Loucy (cell line): ENCODE measurements around the gene OTOP3.

Experiments used
- H2AFZ ChIP-seq: fragments of 200-600 bp; sonication (generic); 2 replicates; pipeline ENCODE4 v1.6.0; 2016; ENCODE audit warnings: antibody characterized with exemption, mild to moderate bottlenecking, low read length, moderate library complexity
- H3F3A ChIP-seq: fragments of 200-600 bp; 2 replicates; pipeline ENCODE4 v1.6.0; 2016; ENCODE audit warnings: antibody characterized with exemption, low read depth, mild to moderate bottlenecking
- H3K27me3 ChIP-seq: fragments of 200-600 bp; sonication (generic); 2 replicates; pipeline ENCODE4 v1.6.1; 2014; ENCODE audit warnings: low read length, mild to moderate bottlenecking; ENCODE audit not compliant: insufficient read depth, poor library complexity, severe bottlenecking
- H3K36me3 ChIP-seq: fragments of 200-600 bp; sonication (generic); 2 replicates; pipeline ENCODE4 v1.6.1; 2016; ENCODE audit warnings: low read length; ENCODE audit not compliant: insufficient read depth
- H3K4me1 ChIP-seq: fragments of 200-600 bp; sonication (generic); 2 replicates; pipeline ENCODE4 v1.5.1; 2014; ENCODE audit warnings: low read length, mild to moderate bottlenecking; ENCODE audit not compliant: insufficient read depth, poor library complexity, severe bottlenecking
- H3K4me2 ChIP-seq: fragments of 200-600 bp; sonication (generic); 2 replicates; pipeline ENCODE4 v1.6.0; 2014; ENCODE audit warnings: antibody characterized with exemption, low read length, low read depth, mild to moderate bottlenecking; ENCODE audit not compliant: poor library complexity, severe bottlenecking
- H3K4me3 ChIP-seq: fragments of 200-600 bp; sonication (generic); 2 replicates; pipeline ENCODE4 v1.5.1; 2014; ENCODE audit warnings: low read length, mild to moderate bottlenecking, mixed read lengths; ENCODE audit not compliant: poor library complexity, severe bottlenecking
- H3K79me2 ChIP-seq: fragments of 200-600 bp; sonication (generic); 2 replicates; pipeline ENCODE4 v1.6.1; 2014; ENCODE audit warnings: low read length; ENCODE audit not compliant: insufficient read depth
- H3K9ac ChIP-seq: fragments of 200-600 bp; sonication (generic); 2 replicates; pipeline ENCODE4 v1.6.0; 2014; ENCODE audit warnings: mild to moderate bottlenecking, low read depth, low read length, moderate library complexity; ENCODE audit not compliant: poor library complexity, severe bottlenecking
- H3K9me2 ChIP-seq: fragments of 200-600 bp; sonication (generic); replicated peaks from 2 replicates; pipeline ENCODE4 v1.6.1; 2016; ENCODE audit warnings: low read depth, low read length, mixed read lengths
- H3K9me3 ChIP-seq: fragments of 200-600 bp; sonication (generic); 2 replicates; pipeline ENCODE4 v1.6.1; 2014; ENCODE audit warnings: mild to moderate bottlenecking, antibody characterized with exemption, low read length, low read depth; ENCODE audit not compliant: insufficient read depth
- H4K20me1 ChIP-seq: fragments of 200-600 bp; sonication (generic); 2 replicates; pipeline ENCODE4 v1.6.0; 2014; ENCODE audit warnings: antibody characterized with exemption, low read length, mild to moderate bottlenecking; ENCODE audit not compliant: insufficient read depth, poor library complexity, severe bottlenecking
- CTCF ChIP-seq: fragments of 200-600 bp; sonication (generic); conservative IDR thresholded peaks from 2 replicates; pipeline ENCODE4 v1.5.1; 2014; ENCODE audit warnings: mild to moderate bottlenecking, antibody characterized with exemption, low read length
- EZH2phosphoT487 ChIP-seq: fragments of 200-600 bp; IDR thresholded peaks from 2 replicates; pipeline ENCODE4 v1.6.1; 2018; ENCODE audit warnings: antibody characterized with exemption, mild to moderate bottlenecking, moderate library complexity, borderline replicate concordance

The OTOP3 gene

GRCh38 chr17:74947041-74947754, 11.5 kb downstream of the OTOP3 start:
- H4K20me1 ChIP-seq = no peaks in the 10 kb centered on the region
- TF ChIP-seq EZH2phosphoT487 (no peak), CTCF (no peak)
- no peaks in the 10 kb centered on the region for H3K79me2 ChIP-seq
- H3K4me2 ChIP-seq = no peak overlapping the region
- H3K4me3 ChIP-seq = no peak overlapping the region
- H3K4me1 ChIP-seq = no peaks in the 10 kb centered on the region
- no peak overlapping the region for H2AFZ ChIP-seq
- H3K9me3 ChIP-seq = no peaks in the 10 kb centered on the region
- H3K9ac ChIP-seq = no peak overlapping the region
- H3K27me3 ChIP-seq = no peaks in the 10 kb centered on the region
- no peaks in the 10 kb centered on the region for H3F3A ChIP-seq
- H3K36me3 ChIP-seq = no peaks in the 10 kb centered on the region
- H3K9me2 ChIP-seq = no peaks in the 10 kb centered on the region

GRCh38 chr17:74949455-74950115, 13.9 kb downstream of the OTOP3 start:
- Histone ChIP-seq H3K4me3 (no peak overlapping the region), H3K9me2 (no peaks in the 10 kb centered on the region), H3K79me2 (no peaks in the 10 kb centered on the region), H4K20me1 (no peaks in the 10 kb centered on the region), H3K4me1 (no peaks in the 10 kb centered on the region), H3K9me3 (no peaks in the 10 kb centered on the region), H3K9ac (no peak overlapping the region), H3K27me3 (no peaks in the 10 kb centered on the region), H3F3A (no peaks in the 10 kb centered on the region), H3K36me3 (no peaks in the 10 kb centered on the region), H3K4me2 (no peak overlapping the region), H2AFZ (no peak overlapping the region)
- TF ChIP-seq EZH2phosphoT487 (no peak), CTCF (no peak)

GRCh38 chr17:74950207-74950606, 14.5 kb downstream of the OTOP3 start:
- H3K4me2 ChIP-seq = no peak overlapping the region
- H3K36me3 ChIP-seq = no peaks in the 10 kb centered on the region
- no peaks in the 10 kb centered on the region for H3K27me3 ChIP-seq
- H3K9me2 ChIP-seq = no peaks in the 10 kb centered on the region
- no peaks in the 10 kb centered on the region for H3K4me1 ChIP-seq
- TF ChIP-seq CTCF (no peak), EZH2phosphoT487 (no peak)
- no peak overlapping the region for H3K9ac ChIP-seq
- H4K20me1 ChIP-seq = no peaks in the 10 kb centered on the region
- H3F3A ChIP-seq = no peaks in the 10 kb centered on the region
- H3K9me3 ChIP-seq = no peaks in the 10 kb centered on the region
- no peaks in the 10 kb centered on the region for H3K79me2 ChIP-seq
- H3K4me3 ChIP-seq = no peak overlapping the region
- H2AFZ ChIP-seq = no peak overlapping the region
